Anterior cingulate cortex (tissue), 58 donors: ENCODE measurements around the gene JMJD6.
"Not testable (repeated sequence)": the region's sequence is repeated elsewhere in the genome, so short reads cannot be mapped to it uniquely, and the experiment has no call there.

Experiments used
- DNase-seq, 58 donors: peaks; one replicate each; lab custom pipeline; 2025; lab: John Stamatoyannopoulos, UW

Gene JMJD6

DNA sequence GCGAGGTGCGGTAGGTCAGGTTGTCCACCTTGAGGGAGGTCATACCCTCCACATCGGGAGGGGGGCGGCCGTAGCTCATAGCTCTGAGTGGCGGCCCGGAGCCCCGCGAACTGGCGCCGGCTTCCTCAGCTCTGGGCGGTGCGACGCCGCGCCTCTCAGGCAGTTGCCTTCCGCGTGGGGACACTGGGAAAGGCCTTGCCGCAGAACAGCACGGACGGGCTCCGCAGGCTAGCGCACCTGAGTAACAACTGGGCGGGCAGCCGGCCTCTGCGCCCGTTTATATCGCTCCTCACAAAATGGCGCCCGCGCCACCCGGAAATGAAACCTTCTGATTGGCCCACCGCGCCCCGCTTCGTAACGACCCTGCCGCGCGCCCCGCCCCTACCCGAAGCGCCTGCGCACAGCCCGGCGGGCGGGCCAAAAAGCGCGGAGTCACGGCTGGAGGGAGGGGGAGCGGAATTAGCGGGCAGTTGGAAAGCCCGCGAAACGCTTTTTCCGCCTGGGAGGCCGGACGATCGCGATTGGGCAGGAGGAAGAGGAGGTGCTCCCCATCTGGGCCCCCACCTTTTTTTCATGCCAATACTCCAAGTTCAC is 10.8 kb upstream of the JMJD6 start, which contains the start of gene SRSF2:
Gene SRSF2, minus strand, starts transcription at position 250 of the 594 bp plus-strand sequence. Its CDS starts 171 bp downstream, at position 79.
- peak; percentile 89 to 99 (median 98) for DNase-seq

DNA sequence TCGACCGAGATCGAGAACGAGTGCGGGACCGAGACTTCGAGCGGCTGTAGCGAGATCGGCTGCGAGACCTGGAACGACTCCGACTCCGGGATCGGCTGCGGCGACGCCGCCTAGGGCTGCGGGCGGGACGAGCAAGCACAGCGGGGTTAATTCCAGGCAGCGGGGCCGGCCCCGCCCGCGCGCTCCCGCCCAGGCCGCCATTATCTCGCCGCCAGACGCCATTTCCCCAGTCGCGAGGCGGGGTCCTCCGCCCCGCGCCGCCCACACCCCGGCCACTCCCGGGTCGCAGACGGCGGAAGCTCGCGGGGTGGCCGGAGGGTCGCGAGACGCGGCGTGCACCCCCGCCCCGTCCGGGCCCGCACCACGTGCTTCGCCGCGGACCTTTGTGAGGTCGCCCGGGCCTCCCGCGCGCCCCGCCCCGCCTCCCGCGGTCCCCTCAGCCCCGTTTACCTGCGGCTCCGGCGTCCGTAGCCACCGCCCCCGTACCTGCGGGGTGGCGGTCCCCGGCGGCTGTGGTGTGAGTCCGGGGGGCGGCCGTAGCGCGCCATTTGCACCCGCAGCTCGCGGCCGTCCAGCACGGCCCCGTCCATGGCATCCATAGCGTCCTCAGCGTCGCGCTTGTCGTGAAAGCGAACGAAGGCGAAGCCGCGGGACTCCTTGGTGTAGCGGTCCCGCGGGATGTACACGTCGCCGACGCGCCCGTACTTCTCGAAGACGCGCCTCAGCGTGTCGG is 10.1 kb upstream of the JMJD6 start:
- peak in 55 of 58 donors; percentile 10 to 79 (median 63) for DNase-seq

DNA sequence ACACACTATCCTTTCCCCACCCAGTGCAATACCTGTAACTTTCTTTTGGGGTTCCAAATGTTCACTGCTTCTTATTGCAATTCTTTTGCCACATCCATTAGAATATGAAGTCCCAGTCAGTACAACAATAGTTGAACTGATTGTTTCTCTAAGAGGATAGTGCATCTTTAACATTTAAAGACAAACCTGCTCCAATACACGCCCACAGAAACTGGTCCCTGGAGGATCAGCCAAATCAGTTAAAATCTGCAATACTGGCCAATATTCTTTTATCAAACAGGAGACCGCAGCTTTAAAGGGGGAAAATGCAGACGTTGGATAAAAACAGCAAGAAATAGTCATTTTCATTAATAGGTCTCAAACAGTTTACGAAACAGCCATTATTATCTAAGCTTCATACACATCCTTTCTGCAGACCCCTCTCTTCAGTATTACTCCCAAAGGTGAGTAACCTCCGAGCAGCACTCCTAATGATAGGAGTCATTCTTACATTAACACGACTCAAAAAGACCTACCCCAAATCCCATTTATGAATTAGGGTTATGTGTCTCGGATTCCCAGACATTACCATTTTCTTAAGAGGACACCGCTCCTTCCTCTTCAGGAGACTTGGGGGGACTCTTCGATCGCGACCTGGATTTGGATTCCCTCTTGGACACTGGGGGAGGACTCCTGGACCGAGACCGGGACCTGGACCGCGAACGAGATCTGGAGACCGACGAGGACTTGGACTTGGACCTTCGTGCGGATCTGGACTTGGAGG is 9.4 kb upstream of the JMJD6 start:
- no peak for DNase-seq

DNA sequence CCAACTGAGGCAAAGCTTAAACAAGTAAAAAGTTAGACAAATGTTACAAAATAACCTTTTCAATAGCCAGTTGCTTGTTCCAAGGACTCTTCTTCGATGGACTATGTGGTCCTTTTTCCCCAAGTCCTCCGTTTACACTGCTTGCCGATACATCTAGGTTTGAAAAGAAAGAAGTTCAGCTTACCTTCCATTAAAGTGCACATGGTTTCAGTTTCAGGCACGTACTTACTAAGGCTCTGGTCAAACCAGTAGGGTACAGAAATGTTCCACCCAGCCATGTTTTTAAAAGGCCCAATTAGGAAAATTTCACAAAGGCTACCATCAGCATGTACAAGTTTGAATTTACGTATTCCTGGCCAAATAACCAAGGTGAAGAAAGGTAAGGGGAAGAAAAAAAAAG is 8.6 kb upstream of the JMJD6 start:
- DNase-seq = no peak

DNA sequence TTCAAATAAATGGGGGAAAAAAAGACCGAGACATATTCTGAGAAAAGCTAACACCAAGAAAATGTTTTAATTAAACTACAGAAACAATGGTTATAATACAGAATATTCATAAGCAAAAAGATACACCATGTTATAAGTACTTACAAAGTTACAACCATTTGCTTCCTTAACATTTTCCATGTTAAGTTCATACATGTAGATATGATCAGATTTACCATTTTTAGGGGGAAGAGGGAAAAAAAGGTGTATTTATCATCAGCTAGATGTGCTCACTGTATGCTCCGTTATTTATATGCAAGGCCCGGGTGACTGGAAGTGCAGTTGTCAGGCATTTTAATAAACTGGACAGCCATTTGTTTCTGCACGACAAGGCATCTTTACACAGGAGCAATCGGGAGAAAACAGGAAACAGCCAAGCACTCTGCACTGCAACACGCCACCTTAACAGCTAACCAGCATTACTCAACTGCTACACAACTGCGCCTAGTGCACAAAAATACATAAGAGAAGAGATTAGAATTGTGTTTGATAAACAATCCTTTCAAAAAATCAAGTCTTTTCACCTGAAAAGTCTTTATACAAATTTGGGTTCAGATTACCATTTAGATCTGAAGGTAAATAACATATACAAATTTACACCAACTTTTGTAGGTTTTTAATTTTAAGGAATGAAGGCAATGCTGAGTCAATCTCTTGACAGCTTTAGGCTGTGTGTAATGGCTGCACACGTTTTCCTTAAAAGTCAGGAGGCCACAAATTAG is 7.9 kb upstream of the JMJD6 start:
- DNase-seq = no peak

DNA sequence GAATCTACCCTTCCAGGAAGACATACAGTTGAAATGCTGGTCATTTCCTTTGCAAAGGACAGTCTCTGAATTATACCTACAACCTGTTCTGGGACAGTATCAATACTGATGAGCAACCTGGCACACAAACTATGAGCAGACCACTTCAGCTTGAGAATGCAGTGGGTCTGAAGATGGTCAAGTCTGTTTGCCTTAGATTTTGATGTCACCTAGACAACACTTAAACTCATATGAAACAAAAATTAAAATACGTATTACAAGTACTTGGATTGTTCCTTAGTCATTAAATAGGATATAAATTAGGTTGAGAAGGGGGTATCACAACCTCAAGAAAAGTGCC is 7.2 kb upstream of the JMJD6 start:
- no peak for DNase-seq

DNA sequence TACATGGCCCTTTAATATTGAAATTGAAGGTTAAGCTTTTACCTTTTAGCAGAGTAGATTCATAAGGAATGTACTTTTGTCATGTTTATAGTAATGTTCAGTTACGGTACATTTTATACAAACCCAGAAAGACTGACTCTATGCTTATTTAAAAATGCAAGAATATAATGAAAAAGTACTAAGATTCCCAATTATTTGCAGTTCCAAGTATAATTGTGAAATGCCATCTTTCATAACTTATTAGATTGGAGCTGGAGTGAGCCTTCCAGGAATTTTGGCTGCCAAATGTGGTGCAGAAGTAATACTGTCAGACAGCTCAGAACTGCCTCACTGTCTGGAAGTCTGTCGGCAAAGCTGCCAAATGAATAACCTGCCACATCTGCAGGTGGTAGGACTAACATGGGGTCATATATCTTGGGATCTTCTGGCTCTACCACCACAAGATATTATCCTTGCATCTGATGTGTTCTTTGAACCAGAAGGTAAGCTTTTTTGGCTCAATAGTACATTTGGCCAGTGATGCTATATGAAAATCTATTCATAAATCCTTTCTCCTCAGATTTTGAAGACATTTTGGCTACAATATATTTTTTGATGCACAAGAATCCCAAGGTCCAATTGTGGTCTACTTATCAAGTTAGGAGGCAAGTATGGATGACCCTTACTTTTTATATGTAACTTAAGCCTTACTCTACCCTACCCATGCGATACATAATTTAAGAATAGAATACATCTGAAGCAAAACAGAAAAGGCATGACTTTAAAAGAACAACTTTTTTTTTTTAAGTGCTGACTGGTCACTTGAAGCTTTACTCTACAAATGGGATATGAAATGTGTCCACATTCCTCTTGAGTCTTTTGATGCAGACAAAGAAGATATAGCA is 6.6 kb upstream of the JMJD6 start:
- no peak for DNase-seq

DNA sequence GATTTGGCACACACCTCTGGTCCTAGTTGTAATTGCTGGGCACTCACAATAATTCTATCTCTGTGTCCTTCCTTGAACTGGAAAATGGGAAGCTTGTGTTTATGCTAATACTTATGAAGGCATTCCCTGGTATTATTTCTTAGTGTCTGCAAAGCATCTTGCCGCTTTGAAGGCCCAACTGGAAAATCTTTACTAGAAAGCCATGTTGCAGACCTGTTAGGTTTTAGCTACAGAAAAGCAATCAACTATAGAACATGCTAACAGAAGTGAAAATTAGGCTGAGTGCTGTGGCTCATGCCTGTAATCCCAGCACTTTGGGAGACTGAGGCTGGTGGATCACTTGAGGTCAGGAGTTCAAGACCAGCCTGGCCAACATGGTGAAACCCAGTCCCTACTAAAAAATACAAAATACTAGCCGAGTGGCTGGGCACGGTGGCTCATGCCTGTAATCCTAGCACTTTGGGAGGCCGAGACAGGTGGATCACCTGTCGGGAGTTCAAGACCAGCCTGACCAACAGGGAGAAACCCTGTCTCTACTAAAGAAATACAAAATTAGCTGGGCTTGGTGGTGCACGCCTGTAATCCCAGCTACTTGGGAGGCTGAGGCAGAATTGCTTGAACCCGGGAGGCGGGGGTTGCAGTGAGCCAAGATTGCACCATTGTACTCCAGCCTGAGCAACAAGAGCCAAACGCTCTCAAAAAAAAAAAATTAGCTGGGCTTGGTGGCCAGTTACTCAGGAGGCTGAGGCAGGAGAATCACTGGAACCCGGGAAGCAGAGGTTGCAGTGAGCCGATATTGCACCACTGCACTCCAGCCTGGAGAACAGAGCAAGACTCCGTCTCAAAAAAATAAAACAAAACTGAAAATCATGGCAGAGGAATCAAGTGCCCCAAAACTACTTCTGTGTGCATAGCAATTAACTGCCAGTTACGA is 5.7 kb upstream of the JMJD6 start:
- DNase-seq = not testable (repeated sequence)

DNA sequence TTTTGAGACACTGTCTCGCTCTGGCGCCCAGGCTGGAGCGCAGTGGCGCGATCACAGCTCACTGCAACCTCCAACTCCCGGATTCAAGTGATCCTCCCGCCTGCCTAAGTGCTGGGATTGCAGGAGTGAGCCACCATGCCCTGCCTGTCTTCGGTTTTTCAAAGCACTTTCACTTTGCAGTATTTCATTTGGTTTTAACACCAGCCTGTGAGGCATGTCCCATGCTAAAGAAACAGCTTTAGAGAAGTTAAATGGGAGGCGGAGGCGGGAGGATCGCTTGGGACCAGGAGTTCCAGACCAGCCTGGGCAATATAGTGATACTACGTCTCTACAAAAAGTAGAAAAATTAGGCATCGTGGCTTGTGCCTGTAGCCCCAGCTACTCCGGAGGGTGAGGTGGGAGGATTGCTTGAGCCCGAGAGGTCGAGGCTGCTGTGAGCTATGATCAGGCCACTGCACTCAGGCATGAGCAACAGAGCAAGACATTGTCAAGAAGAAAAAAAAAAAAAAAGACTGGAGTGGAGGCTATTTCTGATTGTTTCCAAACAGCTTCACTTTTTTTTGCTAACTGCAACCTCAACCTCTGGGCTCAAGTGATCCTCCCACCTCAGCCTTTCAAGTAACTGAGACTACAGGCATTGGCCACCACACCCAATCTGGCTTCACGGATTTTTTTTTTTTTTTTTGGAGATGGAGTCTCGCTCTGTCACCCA is 1.5 kb upstream of the JMJD6 start:
- DNase-seq = no peak

DNA sequence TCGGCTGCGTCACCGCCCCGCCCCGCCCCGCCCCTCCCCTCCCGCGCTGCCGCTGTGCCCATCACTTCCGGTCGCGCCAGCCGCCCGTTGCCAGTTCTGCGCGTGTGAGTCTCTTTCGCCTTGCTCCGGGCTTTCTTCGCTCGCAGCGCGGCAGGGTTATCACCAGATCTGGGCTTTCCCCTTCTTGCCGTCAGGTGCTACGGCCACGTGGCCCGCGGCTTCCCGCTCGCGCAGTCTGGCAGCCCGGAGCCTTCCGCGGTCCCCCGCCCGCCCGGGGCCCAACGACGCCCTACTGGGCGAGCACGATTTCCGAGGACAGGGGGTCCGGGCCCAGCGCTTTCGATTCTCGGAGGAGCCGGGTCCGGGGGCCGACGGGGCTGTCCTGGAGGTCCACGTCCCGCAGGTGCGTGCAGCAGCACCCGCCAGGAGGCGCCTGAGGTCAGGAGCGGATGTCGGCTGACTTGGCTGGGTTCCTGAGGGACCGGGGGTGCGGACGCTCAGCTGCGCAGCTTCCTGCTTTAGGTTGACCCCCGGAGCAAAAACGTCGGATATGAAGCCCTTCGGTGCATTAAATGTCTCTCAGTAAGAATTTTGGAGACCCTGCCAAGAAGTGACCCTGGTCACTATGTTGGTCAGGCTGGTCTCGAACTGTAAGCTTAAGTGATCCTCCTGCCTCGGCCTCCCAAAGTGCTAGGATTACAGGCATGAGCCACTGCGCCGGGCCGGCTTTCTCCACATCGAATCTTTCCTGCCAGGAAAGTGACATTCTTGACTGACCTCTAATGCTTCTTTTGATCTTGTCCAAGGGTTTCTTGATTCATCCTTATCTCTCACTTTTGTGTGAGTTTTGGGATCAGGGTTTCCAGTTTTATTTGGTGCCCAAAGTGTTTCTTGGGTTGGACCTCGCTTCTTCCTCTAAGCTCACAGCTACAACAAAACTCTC is 641 bp upstream of the JMJD6 start, which contains the start of gene METTL23:
Gene METTL23, plus strand, starts transcription at position 64 of the 943 bp plus-strand sequence. CDS start 2,872 bp downstream, outside the sequence.
- DNase-seq = peak in 39 of 58 donors; percentile 51 to 85 (median 73)

DNA sequence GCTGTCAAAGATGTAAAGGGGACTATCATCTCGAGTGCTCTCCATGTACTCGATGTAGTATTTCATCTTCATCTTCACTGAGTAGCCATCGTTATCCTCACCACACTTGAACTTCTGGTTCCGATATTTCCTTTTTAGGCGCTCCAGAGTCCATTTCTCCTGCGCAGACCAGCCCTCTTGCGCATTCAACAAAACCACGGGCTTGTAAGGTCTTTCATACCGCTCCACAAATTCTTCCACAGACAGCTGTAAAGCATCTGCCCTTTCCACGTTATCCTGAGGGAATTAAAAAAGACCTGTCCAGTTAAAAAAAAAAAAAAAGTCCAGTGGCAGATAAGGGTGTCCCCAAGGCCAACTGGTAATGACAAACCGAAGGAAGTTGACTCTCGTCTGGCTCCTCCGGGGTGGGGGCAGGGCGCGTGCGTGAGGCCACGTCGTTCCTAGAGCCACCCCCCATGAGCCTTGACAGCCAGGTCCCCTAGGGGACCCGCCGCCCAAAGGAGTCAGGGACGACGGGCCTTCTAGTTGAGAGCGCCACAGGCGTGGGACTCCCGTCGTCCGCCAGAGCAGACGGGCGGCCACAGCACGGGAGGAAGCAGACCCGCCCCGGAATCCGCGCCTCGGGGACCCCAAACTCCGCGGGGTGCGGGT is 701 bp downstream of the JMJD6 start:
- peak in 35 of 58 donors; percentile 22 to 73 (median 57) for DNase-seq

DNA sequence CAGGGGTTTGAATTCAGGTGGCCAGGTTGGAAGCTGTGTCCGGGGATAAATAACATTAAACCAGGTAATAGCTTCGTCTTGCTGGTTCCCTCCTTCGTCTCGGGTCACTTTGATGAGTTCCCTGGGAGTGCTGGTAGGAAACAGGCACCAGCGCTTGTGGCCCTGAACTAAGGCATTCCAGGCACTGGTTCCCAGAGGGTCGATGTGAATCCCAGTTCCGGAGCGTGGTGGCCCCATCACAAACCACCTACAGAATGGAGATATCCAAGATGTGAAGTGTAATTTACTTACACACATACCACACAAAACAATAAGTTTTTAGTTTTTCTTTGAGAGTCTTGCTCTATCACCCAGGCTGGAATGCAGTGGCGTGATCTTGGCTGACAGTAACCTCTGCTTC is 2.6 kb downstream of the JMJD6 start:
- no peak for DNase-seq

DNA sequence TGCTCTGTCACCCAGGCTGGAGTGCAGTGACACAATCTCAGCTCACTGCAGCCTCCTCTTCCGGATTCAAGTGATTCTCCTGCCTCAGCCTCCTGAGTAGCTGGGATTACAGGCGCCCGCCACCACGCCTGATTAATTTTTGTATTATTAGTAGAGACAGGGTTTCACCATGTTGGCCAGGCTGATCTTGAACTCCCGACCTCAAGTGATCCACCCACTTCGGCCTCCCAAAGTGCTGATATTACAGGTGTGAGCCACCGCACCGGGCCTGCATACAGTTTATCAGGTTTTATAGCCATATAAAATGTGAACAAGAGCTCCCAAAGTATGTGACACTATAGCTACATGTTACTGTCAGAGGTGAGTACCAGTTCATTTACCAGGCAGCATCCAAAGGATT is 3.4 kb downstream of the JMJD6 start:
- not testable (repeated sequence) for DNase-seq

DNA sequence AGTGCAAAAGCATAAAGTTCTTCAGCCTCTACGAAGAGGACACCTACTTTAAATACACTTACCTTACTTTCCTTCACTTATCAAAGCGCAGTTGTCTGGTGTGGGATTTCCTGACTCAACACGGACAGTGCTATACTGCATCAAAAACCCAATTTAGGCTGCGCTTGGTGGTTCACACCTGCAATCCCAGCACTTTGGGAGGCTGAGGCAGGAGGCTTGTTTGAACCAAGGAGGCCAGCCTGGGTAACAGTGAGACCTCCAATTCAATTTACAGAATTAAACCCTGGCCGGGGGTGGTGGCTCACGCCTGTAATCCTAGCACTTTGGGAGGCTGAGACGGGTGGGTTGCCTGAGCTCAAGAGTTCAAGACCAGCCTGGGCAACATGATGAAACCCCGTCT is 4.1 kb downstream of the JMJD6 start:
- no peak for DNase-seq

DNA sequence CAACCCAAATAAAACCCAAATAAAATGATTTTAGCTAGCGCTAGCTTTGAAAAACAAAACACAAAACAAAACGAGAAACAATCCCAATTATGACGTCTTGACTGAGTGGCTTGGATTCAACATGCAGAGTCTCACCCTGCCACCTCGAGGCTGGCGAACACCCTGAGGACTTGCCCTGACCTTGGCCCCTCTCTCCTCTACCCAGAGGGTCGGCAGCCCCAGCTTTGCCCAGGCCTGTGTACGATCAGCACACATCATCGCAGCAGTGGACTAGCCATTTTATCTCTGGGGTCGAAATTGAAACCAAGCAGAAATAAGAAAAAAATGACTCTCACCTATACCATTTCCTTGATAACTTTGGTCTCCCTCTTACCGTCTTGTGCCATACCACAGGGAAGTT is 4.9 kb downstream of the JMJD6 start:
- no peak for DNase-seq

DNA sequence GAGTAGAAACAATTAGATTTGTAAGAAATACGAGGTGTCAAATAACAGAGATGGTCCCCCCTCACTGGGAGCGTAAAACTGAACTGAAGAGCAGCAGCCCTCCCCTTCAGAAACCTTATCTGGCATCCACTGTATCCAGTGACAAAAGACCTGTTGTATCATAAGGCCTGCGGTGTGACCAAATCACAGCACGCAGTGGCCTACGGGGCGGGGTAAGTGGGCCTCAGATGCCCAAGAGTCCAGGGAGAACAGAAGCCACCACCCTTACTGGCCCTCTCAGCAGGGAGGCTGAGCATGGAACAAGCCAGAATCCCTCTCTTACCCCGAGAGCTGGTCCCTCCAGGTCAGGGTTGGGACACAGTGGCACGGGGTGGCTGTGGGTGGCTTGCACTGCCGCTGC is 5.5 kb downstream of the JMJD6 start:
- DNase-seq = no peak
